Retina (tissue), 1 donor: ENCODE measurements around the gene MRAS.
"Not testable (repeated sequence)": the region's sequence is repeated elsewhere in the genome, so short reads cannot be mapped to it uniquely, and the experiment has no call there.

Source experiments
- DNase-seq: peaks from one replicate; pipeline ENCODE4 v3.0.0-alpha.2; 2016

Gene MRAS

GRCh38 chr3:138367911-138368310 lies 19.5 kb downstream of the MRAS start:
- no peak for DNase-seq

- no peak for DNase-seq
Observed at GRCh38 chr3:138369151-138369900, 20.9 kb downstream of the MRAS start.

- no peak for DNase-seq
Observed at GRCh38 chr3:138370321-138370720, 21.9 kb downstream of the MRAS start.

GRCh38 chr3:138371070-138371965 lies 22.9 kb downstream of the MRAS start:
- DNase-seq: no peak

- DNase-seq: no peak
Observed at GRCh38 chr3:138373087-138373735, 24.8 kb downstream of the MRAS start.

GRCh38 chr3:138373736-138374094 lies 25.3 kb downstream of the MRAS start:
- DNase-seq: no peak

GRCh38 chr3:138374573-138375134 lies 26.3 kb downstream of the MRAS start:
- no peak for DNase-seq

- no peak for DNase-seq
Observed at GRCh38 chr3:138375447-138375846, 27.1 kb downstream of the MRAS start.

GRCh38 chr3:138376663-138377062 lies 28.3 kb downstream of the MRAS start:
- DNase-seq: no peak

GRCh38 chr3:138377212-138377611 lies 28.8 kb downstream of the MRAS start:
- not testable (repeated sequence) for DNase-seq

- no peak for DNase-seq
Observed at GRCh38 chr3:138377804-138378203, 29.4 kb downstream of the MRAS start.

- DNase-seq: no peak
Observed at GRCh38 chr3:138378331-138378730, 30.0 kb downstream of the MRAS start.

- DNase-seq: no peak
Observed at GRCh38 chr3:138378990-138379389, 30.6 kb downstream of the MRAS start.

- DNase-seq: no peak
Observed at GRCh38 chr3:138381413-138381901, 33.1 kb downstream of the MRAS start.

- DNase-seq: no peak
Observed at GRCh38 chr3:138381950-138382715, 33.8 kb downstream of the MRAS start.

- no peak for DNase-seq
Observed at GRCh38 chr3:138383715-138384465, 35.5 kb downstream of the MRAS start.

GRCh38 chr3:138384531-138384930 lies 36.2 kb downstream of the MRAS start:
- no peak for DNase-seq

- DNase-seq: no peak
Observed at GRCh38 chr3:138384976-138385375, 36.6 kb downstream of the MRAS start.

GRCh38 chr3:138389144-138389601 lies 40.8 kb downstream of the MRAS start:
- no peak for DNase-seq

GRCh38 chr3:138389841-138390581 lies 41.6 kb downstream of the MRAS start:
- DNase-seq: no peak

GRCh38 chr3:138390582-138390932 lies 42.2 kb downstream of the MRAS start:
- no peak for DNase-seq
